Measurements from ENCODE around the gene P4HA2. TPM values are rescaled to one million over a fixed set of nuclear protein-coding genes. Genes with fewer than 3 reads are reported as not detected.

The P4HA2 gene
- total RNA-seq, 4 donors from 2014 or later: 15.9 to 26.9 (median 22.8) TPM

GRCh38 chr5:132263548-132264261 is 36.1 kb upstream of the P4HA2 start:
- Histone ChIP-seq H3K9me3 (no peaks in the 10 kb centered on the region), H3K27ac (peak overlapping the region; percentile 85 to 98 (median 92)), H3K27me3 (no peaks in the 10 kb centered on the region), H3K36me3 (peaks cover 0 to 13% (median 0%) of the 10 kb centered on the region in 3 donors), H3K4me1 (peaks cover 0 to 100% (median 91%) of the 10 kb centered on the region in 4 donors), H3K4me3 (no peak overlapping the region)
- peak in 1 of 2 donors; percentile 8 for DNase-seq (ENCODE audit: low spot score in 2 of 2)
- TF ChIP-seq EP300 (IDR thresholded peaks at IDR 0.05) (no peak), POLR2A (IDR thresholded peaks at IDR 0.05) (no peak)
- TF ChIP-seq, protein P1, sequence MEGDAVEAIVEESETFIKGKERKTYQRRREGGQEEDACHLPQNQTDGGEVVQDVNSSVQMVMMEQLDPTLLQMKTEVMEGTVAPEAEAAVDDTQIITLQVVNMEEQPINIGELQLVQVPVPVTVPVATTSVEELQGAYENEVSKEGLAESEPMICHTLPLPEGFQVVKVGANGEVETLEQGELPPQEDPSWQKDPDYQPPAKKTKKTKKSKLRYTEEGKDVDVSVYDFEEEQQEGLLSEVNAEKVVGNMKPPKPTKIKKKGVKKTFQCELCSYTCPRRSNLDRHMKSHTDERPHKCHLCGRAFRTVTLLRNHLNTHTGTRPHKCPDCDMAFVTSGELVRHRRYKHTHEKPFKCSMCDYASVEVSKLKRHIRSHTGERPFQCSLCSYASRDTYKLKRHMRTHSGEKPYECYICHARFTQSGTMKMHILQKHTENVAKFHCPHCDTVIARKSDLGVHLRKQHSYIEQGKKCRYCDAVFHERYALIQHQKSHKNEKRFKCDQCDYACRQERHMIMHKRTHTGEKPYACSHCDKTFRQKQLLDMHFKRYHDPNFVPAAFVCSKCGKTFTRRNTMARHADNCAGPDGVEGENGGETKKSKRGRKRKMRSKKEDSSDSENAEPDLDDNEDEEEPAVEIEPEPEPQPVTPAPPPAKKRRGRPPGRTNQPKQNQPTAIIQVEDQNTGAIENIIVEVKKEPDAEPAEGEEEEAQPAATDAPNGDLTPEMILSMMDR (IDR thresholded peaks at IDR 0.05): no peak
- WGBS, 2 donors: 37 to 39% methylated on average over 6 to 7 of the region's 7 CpGs

DNA sequence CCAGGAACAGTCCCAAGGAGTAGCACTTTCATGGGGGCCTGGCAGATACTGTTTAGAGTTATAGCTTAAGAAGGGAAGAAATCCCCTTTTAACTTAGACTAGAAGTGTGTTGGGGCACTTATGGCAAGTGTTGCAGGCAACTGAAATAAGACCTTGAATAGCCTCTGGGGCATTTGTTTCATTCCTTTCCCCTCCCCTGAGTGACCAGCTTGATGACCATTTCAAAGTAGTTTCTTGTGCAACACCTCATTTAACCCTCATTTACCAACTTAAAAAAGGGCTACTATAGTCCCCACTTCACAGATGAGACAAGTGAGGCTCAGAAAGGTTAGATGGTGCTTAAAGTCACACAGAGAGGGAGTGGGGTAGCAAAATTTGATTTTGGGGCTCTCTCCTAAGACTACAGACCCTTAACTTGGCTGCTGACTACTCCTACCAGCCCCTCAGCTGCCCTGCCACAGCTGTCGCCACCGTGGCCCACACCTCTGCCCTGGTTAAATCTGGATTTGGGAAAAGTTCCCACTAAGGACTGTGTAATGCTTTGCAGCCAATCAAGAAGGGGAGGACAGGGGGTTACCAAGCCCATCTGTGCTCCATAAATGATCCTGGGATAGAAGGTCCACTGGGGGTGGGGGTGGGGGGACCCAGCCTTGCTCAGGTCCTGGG is 35.4 kb upstream of the P4HA2 start:
- H3K36me3 ChIP-seq: peaks cover 0 to 13% (median 0%) of the 10 kb centered on the region in 3 donors
- H3K4me1 ChIP-seq: peaks cover 0 to 100% (median 85%) of the 10 kb centered on the region in 4 donors
- H3K9me3 ChIP-seq: no peaks in the 10 kb centered on the region
- peak in 1 of 2 donors; percentile 3 for DNase-seq (ENCODE audit: low spot score in 2 of 2)
- TF ChIP-seq POLR2A (IDR thresholded peaks at IDR 0.05): no peak
- no peak for TF ChIP-seq EP300 (IDR thresholded peaks at IDR 0.05)
- TF ChIP-seq, protein P1 (IDR thresholded peaks at IDR 0.05): no peak
- H3K27ac ChIP-seq: peak overlapping the region; percentile 85 to 98 (median 92)
- no peaks in the 10 kb centered on the region for H3K27me3 ChIP-seq
- H3K4me3 ChIP-seq: no peak overlapping the region
- 91 to 100% methylated on average over 1 to 2 of the region's 2 CpGs for whole genome bisulfite sequencing, 2 donors

DNA sequence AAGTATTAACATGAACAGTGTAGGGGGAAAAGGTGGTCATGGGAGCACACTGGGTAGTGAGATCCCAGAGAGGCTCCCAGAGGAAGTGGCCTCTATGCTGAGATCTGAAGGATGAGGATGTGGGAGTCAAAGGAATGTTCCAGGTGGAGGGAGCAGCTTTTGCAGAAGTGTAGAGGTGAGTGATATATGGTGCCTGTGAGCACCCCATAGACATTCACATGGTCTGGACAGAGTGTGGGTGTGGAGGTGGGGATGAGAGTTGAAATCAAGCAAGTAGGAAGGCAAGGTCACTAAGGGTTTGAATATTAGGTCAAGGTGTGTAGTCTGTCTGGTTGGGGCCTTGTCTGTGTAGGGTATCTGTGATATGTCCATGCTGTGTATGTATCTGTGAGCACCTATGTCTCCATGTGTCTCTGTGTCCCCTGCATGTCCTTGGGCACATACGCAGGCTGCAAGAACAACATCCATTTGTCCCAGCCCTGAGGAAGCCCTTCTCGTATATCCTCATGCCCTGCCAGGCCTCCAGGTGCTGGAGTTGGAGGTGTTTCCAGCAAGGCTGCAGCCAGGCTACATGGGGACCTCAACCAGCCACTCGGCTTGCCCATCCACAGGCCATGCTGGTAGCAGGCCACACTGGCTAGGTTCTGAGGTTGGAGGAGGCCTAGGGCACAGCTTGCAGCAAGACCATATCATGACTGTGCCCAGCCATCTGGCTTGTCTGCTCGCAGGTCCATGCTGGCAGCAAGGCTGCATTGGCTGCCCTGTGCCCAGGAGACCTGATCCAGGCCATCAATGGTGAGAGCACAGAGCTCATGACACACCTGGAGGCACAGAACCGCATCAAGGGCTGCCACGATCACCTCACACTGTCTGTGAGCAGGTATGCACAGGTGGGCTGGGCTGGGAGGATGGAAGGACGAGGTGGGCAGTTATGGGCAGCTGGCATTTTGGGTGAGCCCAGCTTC is 34.5 kb upstream of the P4HA2 start:
- Histone ChIP-seq H3K4me1 (peaks cover 0 to 94% (median 77%) of the 10 kb centered on the region in 4 donors), H3K27ac (peak overlapping the region; percentile 91 to 98 (median 96)), H3K27me3 (no peaks in the 10 kb centered on the region), H3K9me3 (no peaks in the 10 kb centered on the region), H3K36me3 (peaks cover 0 to 13% (median 0%) of the 10 kb centered on the region in 3 donors), H3K4me3 (no peak overlapping the region)
- DNase-seq (ENCODE audit: low spot score in 2 of 2): peak in 1 of 2 donors; percentile 3
- no peak for TF ChIP-seq POLR2A (IDR thresholded peaks at IDR 0.05)
- 80 to 89% methylated on average over 5 to 7 of the region's 7 CpGs for WGBS, 2 donors

GRCh38 chr5:132260714-132261551 is 33.3 kb upstream of the P4HA2 start:
- WGBS, 2 donors: 16 to 21% methylated on average over 5 to 6 of the region's 6 CpGs
- TF ChIP-seq, protein P1 (IDR thresholded peaks at IDR 0.05): no peak
- peak in 1 of 2 donors; percentile 13 for TF ChIP-seq POLR2A (IDR thresholded peaks at IDR 0.05)
- peak in 1 of 2 donors; percentile 81 for TF ChIP-seq EP300 (IDR thresholded peaks at IDR 0.05)
- H3K36me3 ChIP-seq: peaks cover 0 to 8% (median 0%) of the 10 kb centered on the region in 3 donors
- peak overlapping the region in 1 of 4 donors; percentile 75 for H3K4me3 ChIP-seq
- DNase-seq (ENCODE audit: low spot score in 2 of 2): peak; percentile 69 to 75
- H3K4me1 ChIP-seq: peaks cover 0 to 88% (median 68%) of the 10 kb centered on the region in 4 donors
- H3K27ac ChIP-seq: peak overlapping the region; percentile 91 to 98 (median 96)
- no peaks in the 10 kb centered on the region for H3K27me3 ChIP-seq
- no peaks in the 10 kb centered on the region for H3K9me3 ChIP-seq
